Astrocyte of the spinal cord (primary cell): Measurements from ENCODE around the gene CAMK2B.
"Not testable (repeated sequence)": the region's sequence is repeated elsewhere in the genome, so short reads cannot be mapped to it uniquely, and the experiment has no call there.

Experiments
- DNase-seq: peaks from one replicate; pipeline ENCODE4 v3.0.0; 2011; ENCODE audit warnings: low read depth, low spot score
- H3K4me3 ChIP-seq: 2 replicates; pipeline ENCODE4 v1.5.1; 2011; ENCODE audit warnings: low read depth, mild to moderate bottlenecking, low read length, moderate library complexity
- in situ Hi-C: cut with HindIII; loops from 2 replicates; pipeline ENCODE4 v1.10.0; 2017; ENCODE audit warnings: low sequenced_read_pairs
- TF ChIP-seq, protein P1 (sequence below): IDR thresholded peaks from 2 replicates; pipeline ENCODE4 v1.5.1; 2012; ENCODE audit warnings: low read depth, mild to moderate bottlenecking, low read length, inconsistent platforms

Gene CAMK2B

DNA sequence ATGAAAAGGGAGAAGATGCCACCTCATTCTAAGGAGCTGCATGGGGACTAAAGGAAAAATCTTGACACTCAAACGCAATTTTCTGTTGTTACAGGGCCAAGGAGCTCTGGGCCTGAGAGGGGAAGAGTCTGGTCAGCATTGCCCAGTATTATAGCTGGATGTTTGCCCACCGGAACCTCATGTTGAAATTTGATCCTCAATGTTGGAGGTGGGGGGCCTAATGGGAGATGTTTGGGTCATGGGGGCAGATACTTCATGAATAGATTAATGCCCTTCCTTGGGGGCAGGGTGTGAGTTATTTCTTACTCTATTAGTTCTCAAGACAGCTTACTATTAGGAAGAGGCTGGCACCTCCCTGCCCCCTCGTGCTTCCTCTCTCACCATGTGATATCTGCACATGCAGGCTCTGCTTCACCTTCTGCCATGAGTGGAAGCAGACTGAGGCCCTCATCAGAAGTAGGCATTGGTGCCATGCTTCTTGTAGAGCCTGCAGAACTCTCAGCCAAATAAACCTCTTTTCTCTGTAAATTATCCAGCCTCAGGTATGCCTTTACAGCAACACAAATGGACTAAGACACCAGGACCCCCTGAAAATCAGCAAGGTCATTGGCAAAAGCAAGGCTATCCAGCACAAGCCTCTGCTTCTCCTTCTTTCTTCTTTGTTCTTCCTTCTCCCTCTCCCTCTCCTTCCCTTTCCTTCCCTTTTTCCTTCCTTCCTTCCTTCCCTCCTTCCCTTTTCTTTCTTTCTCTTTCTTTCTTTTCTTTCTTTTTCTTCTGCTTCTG is 151.3 kb downstream of the CAMK2B start:
- no peak for DNase-seq
- no peak overlapping the region for H3K4me3 ChIP-seq
- TF ChIP-seq, protein P1, sequence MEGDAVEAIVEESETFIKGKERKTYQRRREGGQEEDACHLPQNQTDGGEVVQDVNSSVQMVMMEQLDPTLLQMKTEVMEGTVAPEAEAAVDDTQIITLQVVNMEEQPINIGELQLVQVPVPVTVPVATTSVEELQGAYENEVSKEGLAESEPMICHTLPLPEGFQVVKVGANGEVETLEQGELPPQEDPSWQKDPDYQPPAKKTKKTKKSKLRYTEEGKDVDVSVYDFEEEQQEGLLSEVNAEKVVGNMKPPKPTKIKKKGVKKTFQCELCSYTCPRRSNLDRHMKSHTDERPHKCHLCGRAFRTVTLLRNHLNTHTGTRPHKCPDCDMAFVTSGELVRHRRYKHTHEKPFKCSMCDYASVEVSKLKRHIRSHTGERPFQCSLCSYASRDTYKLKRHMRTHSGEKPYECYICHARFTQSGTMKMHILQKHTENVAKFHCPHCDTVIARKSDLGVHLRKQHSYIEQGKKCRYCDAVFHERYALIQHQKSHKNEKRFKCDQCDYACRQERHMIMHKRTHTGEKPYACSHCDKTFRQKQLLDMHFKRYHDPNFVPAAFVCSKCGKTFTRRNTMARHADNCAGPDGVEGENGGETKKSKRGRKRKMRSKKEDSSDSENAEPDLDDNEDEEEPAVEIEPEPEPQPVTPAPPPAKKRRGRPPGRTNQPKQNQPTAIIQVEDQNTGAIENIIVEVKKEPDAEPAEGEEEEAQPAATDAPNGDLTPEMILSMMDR, result no peak
- in situ Hi-C loops, result no loop called here

DNA sequence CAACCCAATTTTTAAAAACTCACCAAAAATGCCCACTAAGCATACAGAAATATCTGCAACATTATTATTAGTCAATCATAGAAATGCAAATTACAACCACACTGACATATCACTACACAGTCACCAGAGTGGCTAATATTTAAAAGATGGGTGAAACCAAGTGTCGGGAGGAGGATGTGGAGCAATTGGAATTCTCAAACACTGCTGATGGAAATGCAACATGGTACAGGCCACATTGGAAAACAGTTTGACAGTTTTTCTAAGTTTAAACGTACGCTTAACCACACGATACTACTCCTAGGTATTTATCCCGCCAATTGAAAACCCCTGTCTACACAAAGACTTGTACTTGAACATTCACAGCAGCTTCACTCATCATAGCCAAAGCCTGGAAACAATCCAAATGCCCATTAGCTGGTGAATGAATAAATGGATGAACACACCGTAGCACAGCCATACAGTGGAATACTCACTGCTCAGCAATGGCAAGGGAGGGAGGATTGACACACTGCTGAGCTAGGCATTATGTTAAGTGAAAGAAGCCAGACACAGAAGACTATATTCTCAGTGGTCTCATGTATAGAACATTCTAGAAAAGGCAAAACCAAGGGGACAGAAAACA is 152.5 kb downstream of the CAMK2B start:
- TF ChIP-seq, protein P1, result no peak
- DNase-seq, result no peak
- no peak overlapping the region for H3K4me3 ChIP-seq
- in situ Hi-C loops, result no loop called here

DNA sequence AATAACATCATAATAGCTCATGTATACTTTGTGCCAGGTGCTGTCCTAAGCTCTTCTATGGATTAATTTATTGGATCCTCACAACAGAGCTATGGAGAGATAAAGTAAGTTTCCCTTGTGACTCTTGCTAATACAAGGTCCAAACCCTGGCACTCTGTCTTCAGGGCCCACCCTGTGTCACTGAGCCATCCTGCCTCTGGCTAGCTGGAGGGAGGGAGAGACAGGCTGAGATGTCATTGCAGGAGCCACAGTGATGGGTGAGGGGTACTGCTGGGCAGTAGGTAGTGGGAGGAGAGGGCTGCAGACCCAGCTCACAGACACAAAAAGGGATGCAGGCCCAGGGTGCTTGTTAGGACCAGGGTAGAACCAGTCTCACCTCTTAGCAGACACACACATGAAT is 153.0 kb downstream of the CAMK2B start:
- TF ChIP-seq, protein P1, result no peak
- no peak for DNase-seq
- in situ Hi-C loops, result no loop called here

DNA sequence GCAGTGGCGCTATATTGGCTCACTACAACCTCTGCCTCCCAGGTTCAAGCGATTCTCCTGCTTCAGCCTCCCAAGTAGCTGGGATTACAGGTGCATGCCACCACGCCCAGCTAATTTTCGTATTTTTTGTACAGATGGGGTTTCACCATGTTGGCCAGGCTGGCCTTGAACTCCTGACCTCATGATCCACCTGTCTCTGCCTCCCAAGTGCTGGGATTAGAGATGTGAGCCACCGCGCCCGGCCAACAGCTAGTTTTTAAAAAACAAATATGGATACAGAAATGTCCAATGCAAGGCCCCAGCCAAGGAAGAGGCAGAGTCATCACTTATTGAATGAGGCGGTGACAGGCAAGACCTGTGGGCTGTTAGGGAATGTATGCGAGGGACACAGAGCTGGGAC is 153.5 kb downstream of the CAMK2B start:
- DNase-seq, H3K4me3 ChIP-seq, in situ Hi-C loops: not testable (repeated sequence)

More for the DNA sequence above, 153.0 kb downstream of the CAMK2B start:
- H3K4me3 ChIP-seq, result no peak overlapping the region

DNA sequence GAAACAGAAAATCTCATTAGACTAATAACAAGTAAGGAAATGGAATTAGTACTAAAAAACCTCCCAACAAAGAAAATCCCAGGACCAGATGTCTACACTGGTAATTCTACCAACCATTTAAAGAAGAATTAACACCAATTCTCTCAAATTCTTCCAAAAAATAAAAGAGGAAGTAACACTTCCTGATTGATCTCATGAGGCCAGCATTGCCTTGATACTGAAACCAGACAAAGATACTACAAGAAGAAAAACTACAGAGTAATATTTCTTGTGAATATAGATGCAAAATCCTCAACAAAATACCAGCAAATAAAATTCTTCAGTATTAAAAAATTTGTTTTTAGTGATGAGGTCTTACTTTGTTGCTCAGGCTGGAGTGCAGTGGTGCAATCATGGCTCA is 157.5 kb downstream of the CAMK2B start:
- TF ChIP-seq, protein P1, result no peak
- in situ Hi-C loops, result no loop called here
- no peak for DNase-seq
- H3K4me3 ChIP-seq, result no peak overlapping the region
